ENCODE results near the gene DST. TPM values are rescaled to one million over a fixed set of nuclear protein-coding genes. Genes with fewer than 3 reads are reported as not detected.

Gene DST
- 289 and 453 TPM in 2 replicates for total RNA-seq

DNA sequence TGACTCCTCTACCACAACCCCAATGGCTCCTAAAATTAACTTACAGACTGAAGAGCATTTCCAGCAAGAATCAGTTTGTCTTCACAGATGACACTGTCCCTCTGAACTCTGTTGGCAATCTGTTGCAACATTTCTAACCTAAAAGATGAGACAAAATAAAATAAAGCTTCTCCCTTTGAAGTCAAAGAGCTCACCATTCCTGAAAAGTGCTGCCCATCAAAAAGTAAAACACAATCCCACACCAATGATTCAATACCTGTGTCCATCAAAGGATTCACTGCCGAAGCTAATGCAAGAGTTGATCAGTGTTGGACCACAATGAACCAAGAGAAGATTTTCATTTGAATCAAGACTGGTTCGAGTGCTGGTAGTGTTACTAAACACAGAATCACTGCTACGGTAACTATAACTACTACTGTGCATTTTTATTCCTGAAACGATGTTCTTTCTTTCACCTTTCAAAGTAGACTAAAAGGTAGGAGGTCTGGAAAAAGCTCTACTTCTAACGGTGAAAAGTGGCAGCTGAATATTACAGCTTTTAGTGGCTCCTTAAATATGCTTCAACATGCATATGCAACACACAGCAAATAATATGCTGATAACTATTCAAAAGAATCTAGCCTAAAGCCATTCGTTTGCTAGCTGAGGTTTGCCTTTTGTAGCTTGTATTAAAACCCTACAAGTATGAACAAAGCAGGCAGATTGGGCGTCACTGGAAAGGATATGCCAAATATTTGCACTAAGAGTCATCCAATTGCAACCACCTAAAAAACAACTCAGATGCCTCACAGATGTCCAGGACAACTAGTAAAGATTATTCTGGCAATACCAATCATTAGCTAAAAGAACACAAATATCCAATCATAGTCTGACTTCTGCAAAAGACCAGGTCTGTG is at the start of gene DST:
DST (minus strand) TSS at position 524 of the 896 bp plus-strand sequence.

